ENCODE measurements around the gene DACH1.

The DACH1 gene

DNA sequence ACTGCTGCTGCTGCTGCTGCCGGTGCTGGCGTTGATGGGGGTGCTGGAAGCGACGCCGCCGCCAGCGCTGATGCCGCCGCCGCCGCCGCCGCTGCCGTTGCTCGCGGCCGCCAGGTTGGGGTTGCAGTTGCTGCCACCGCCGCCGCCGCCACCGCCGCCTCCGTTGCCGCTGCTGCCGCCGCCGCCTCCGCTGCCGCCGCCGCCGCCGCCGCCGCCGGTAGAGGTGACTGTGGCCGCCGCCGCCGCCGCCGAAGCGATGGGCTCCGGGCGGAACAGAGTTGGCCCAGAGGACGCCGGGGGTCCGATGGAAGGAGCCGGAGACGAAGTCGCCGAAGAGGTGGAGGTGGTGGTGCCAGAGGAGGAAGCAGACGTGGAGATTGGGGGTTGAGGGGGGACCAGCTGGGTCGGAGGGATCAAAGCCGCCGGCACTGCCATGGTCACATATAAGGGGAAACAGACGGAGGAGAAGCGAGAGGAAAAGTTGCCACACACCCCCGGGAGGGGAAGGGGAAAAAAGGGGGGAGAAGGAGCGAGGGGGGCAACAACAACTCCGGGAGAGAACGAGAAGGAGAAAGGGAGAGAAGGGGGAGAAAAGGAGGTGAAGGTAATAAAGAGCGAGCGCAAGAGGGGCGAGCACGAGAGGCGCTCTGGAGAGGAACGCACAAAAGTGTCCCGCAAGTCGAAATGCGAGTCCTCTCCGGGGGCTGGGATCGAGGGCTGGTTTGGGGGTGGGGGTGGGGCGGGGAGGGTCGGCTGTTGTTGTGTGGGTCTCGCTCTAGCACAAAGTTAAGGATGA, 471 bp downstream of the DACH1 start (continued):
- TF ChIP-seq, protein P1, sequence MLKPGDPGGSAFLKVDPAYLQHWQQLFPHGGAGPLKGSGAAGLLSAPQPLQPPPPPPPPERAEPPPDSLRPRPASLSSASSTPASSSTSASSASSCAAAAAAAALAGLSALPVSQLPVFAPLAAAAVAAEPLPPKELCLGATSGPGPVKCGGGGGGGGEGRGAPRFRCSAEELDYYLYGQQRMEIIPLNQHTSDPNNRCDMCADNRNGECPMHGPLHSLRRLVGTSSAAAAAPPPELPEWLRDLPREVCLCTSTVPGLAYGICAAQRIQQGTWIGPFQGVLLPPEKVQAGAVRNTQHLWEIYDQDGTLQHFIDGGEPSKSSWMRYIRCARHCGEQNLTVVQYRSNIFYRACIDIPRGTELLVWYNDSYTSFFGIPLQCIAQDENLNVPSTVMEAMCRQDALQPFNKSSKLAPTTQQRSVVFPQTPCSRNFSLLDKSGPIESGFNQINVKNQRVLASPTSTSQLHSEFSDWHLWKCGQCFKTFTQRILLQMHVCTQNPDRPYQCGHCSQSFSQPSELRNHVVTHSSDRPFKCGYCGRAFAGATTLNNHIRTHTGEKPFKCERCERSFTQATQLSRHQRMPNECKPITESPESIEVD (tag by site-specific recombination; IDR thresholded peaks at IDR 0.05): no peak
- TF ChIP-seq, protein P2, sequence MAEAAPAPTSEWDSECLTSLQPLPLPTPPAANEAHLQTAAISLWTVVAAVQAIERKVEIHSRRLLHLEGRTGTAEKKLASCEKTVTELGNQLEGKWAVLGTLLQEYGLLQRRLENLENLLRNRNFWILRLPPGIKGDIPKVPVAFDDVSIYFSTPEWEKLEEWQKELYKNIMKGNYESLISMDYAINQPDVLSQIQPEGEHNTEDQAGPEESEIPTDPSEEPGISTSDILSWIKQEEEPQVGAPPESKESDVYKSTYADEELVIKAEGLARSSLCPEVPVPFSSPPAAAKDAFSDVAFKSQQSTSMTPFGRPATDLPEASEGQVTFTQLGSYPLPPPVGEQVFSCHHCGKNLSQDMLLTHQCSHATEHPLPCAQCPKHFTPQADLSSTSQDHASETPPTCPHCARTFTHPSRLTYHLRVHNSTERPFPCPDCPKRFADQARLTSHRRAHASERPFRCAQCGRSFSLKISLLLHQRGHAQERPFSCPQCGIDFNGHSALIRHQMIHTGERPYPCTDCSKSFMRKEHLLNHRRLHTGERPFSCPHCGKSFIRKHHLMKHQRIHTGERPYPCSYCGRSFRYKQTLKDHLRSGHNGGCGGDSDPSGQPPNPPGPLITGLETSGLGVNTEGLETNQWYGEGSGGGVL (tag by site-specific recombination; IDR thresholded peaks at IDR 0.05): peak; percentile 79
- TF ChIP-seq ZNF157 (tag by site-specific recombination; IDR thresholded peaks at IDR 0.05) (no peak), ZNF626 (tag by site-specific recombination; IDR thresholded peaks at IDR 0.05) (no peak), SCRT2 (tag by site-specific recombination; IDR thresholded peaks at IDR 0.05) (no peak), ZNF530 (tag by site-specific recombination; IDR thresholded peaks at IDR 0.05; ENCODE audit: low read depth) (no peak), ZNF121 (tag by site-specific recombination; IDR thresholded peaks at IDR 0.05) (peak; percentile 56; the same call in 1 of the 2 replicates), REPIN1 (tag by site-specific recombination; IDR thresholded peaks at IDR 0.05; ENCODE audit: low read depth) (no peak), ZNF558 (tag by site-specific recombination; IDR thresholded peaks at IDR 0.05) (no peak), ZNF350 (tag by site-specific recombination; IDR thresholded peaks at IDR 0.05) (no peak), ZNF654 (tag by site-specific recombination; IDR thresholded peaks at IDR 0.05; ENCODE audit: low read depth) (no peak), ZNF239 (tag by site-specific recombination; IDR thresholded peaks at IDR 0.05) (no peak), ZNF221 (tag by site-specific recombination; IDR thresholded peaks at IDR 0.05; ENCODE audit: borderline replicate concordance) (no peak), ZNF223 (tag by site-specific recombination; IDR thresholded peaks at IDR 0.05) (peak; percentile 26; the same call in 1 of the 2 replicates), ZNF140 (tag by site-specific recombination; IDR thresholded peaks at IDR 0.05) (no peak), ZNF670 (tag by site-specific recombination; IDR thresholded peaks at IDR 0.05; ENCODE audit: low read depth) (no peak), ZNF138 (tag by site-specific recombination; IDR thresholded peaks at IDR 0.05; ENCODE audit: borderline replicate concordance) (no peak), ZNF658 (tag by site-specific recombination; IDR thresholded peaks at IDR 0.05) (no peak), RBAK (tag by site-specific recombination; IDR thresholded peaks at IDR 0.05) (no peak), GLI4 (tag by site-specific recombination; IDR thresholded peaks at IDR 0.05) (peak; percentile 50; the same call in 1 of the 2 replicates), GLI2 (tag by site-specific recombination; IDR thresholded peaks at IDR 0.05; ENCODE audit: borderline replicate concordance, low read depth) (no peak), SP7 (tag by site-specific recombination; IDR thresholded peaks at IDR 0.05) (no peak), GLIS2 (tag by site-specific recombination; IDR thresholded peaks at IDR 0.05) (peak; percentile 63), HOXD13 (CRISPR knock-in tag; IDR thresholded peaks at IDR 0.05; ENCODE audit: borderline replicate concordance) (no peak), ZNF202 (tag by site-specific recombination; IDR thresholded peaks at IDR 0.05; ENCODE audit: borderline replicate concordance) (no peak), ZNF843 (tag by site-specific recombination; IDR thresholded peaks at IDR 0.05) (no peak), ZNF549 (tag by site-specific recombination; IDR thresholded peaks at IDR 0.05) (no peak), ZNF335 (tag by site-specific recombination; conservative IDR thresholded peaks at IDR 0.05) (peak; percentile 98), KLF8 (tag by site-specific recombination; IDR thresholded peaks at IDR 0.05) (peak; percentile 36; the same call in 1 of the 2 replicates), ZBTB17 (tag by site-specific recombination; IDR thresholded peaks at IDR 0.05) (no peak), ZNF623 (tag by site-specific recombination; IDR thresholded peaks at IDR 0.05) (no peak)
- TF ChIP-seq, protein P3, sequence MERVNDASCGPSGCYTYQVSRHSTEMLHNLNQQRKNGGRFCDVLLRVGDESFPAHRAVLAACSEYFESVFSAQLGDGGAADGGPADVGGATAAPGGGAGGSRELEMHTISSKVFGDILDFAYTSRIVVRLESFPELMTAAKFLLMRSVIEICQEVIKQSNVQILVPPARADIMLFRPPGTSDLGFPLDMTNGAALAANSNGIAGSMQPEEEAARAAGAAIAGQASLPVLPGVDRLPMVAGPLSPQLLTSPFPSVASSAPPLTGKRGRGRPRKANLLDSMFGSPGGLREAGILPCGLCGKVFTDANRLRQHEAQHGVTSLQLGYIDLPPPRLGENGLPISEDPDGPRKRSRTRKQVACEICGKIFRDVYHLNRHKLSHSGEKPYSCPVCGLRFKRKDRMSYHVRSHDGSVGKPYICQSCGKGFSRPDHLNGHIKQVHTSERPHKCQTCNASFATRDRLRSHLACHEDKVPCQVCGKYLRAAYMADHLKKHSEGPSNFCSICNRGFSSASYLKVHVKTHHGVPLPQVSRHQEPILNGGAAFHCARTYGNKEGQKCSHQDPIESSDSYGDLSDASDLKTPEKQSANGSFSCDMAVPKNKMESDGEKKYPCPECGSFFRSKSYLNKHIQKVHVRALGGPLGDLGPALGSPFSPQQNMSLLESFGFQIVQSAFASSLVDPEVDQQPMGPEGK (tag by site-specific recombination; IDR thresholded peaks at IDR 0.05): peak; percentile 79
- TF ChIP-seq, protein P4, sequence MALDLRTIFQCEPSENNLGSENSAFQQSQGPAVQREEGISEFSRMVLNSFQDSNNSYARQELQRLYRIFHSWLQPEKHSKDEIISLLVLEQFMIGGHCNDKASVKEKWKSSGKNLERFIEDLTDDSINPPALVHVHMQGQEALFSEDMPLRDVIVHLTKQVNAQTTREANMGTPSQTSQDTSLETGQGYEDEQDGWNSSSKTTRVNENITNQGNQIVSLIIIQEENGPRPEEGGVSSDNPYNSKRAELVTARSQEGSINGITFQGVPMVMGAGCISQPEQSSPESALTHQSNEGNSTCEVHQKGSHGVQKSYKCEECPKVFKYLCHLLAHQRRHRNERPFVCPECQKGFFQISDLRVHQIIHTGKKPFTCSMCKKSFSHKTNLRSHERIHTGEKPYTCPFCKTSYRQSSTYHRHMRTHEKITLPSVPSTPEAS (tag by site-specific recombination; IDR thresholded peaks at IDR 0.05): no peak
- TF ChIP-seq, protein P5, sequence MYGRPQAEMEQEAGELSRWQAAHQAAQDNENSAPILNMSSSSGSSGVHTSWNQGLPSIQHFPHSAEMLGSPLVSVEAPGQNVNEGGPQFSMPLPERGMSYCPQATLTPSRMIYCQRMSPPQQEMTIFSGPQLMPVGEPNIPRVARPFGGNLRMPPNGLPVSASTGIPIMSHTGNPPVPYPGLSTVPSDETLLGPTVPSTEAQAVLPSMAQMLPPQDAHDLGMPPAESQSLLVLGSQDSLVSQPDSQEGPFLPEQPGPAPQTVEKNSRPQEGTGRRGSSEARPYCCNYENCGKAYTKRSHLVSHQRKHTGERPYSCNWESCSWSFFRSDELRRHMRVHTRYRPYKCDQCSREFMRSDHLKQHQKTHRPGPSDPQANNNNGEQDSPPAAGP (tag by site-specific recombination; IDR thresholded peaks at IDR 0.05): no peak
